HCT116 (cell line): ENCODE data around the gene SLC25A21. TPM values are rescaled to one million over a fixed set of nuclear protein-coding genes. Genes with fewer than 3 reads are reported as not detected.

Experiments used
- ATAC-seq: fragments of 200-7000 bp; cut with Tn5 transposase; 2 replicates; pipeline ENCODE4 v1.9.1; 2020; ENCODE audit warnings: mild to moderate bottlenecking, moderate library complexity
- BruUV-seq: library from RNA; stranded (reverse); fragments of 400-500 nt; replicated peaks from 2 replicates; lab custom pipeline; 2021; lab: Mats Ljungman, UMichigan
- CTCF ChIA-PET: fragments of 300-600 bp; sonication (Branson Sonifier 250); formaldehyde crosslinking; loops from one replicate; lab custom pipeline; 2021; ENCODE audit warnings: antibody characterized with exemption; lab: Charles Lee
- POLR2A ChIA-PET: fragments of 300-600, 350-600 bp; sonication (Branson Sonifier 250); formaldehyde crosslinking; loops from one replicate; lab custom pipeline; 2021; ENCODE audit warnings: antibody characterized with exemption; lab: Charles Lee
- RAD21 ChIA-PET, 2 experiments: fragments of 300-600 bp; sonication (Branson Sonifier 250); formaldehyde crosslinking; loops; one replicate each; lab custom pipeline; 2023; ENCODE audit warnings: low total read pairs in 2 of 2; ENCODE audit not compliant: uncharacterized antibody in 2 of 2, unreplicated experiment in 2 of 2, low non-redundant PET in 1 of 2; lab: Charles Lee
- DNase-seq: peaks from one replicate; pipeline ENCODE4 v3.0.0-alpha.2; 2010; ENCODE audit warnings: low read depth, low spot score
- H2AFZ ChIP-seq: fragments of 200-600 bp; shearing (Covaris generic), sonication (generic); 2 replicates; pipeline ENCODE4 v1.6.1; 2017; ENCODE audit warnings: low read depth, mixed run types, mixed read lengths, antibody characterized with exemption, low read length; ENCODE audit not compliant: poor library complexity, severe bottlenecking
- H3K27ac ChIP-seq: 2 replicates; pipeline ENCODE4 v1.5.1; 2012; ENCODE audit warnings: low read depth, low read length
- H3K27me3 ChIP-seq: fragments of 200-600 bp; sonication (generic); 2 replicates; pipeline ENCODE4 v1.6.1; 2016; ENCODE audit warnings: mixed run types, low read length, mixed read lengths; ENCODE audit not compliant: insufficient read depth
- H3K36me3 ChIP-seq, 2 experiments: fragments of 200-500 bp in 1 of 2; fragments of 200-600 bp in 1 of 2; sonication (Bioruptor generic) in 1 of 2; sonication (generic) in 1 of 2; 2 replicates each; pipeline versions ENCODE4 v1.5.1 to v1.6.1; 2014 to 2016; ENCODE audit warnings: low read length in 2 of 2, inconsistent platforms in 1 of 2, mixed read lengths in 1 of 2, mixed run types in 1 of 2; ENCODE audit not compliant: insufficient read depth in 2 of 2, control insufficient read depth in 1 of 2
- H3K4me1 ChIP-seq, 2 experiments: fragments of 200-600 bp in 1 of 2; sonication (generic) in 1 of 2; 2 replicates each; pipeline versions ENCODE4 v1.5.1 to v1.6.1; 2012 to 2017; ENCODE audit warnings: low read length in 2 of 2, inconsistent platforms in 1 of 2, mild to moderate bottlenecking in 1 of 2, mixed read lengths in 1 of 2, mixed run types in 1 of 2, moderate library complexity in 1 of 2; ENCODE audit not compliant: insufficient read depth in 2 of 2, control insufficient read depth in 1 of 2
- H3K4me2 ChIP-seq: fragments of 200-600 bp; sonication (generic); 2 replicates; pipeline ENCODE4 v1.6.1; 2017; ENCODE audit warnings: mixed run types, low read length, mixed read lengths
- H3K4me3 ChIP-seq, 2 experiments: fragments of 200-600 bp in 1 of 2; sonication (generic) in 1 of 2; replicated peaks in 1 of 2; 2 replicates each; pipeline ENCODE4 v1.5.1; 2011 to 2016; ENCODE audit warnings: low read length in 2 of 2, control low read depth in 1 of 2, low read depth in 1 of 2, mild to moderate bottlenecking in 1 of 2, mixed read lengths in 1 of 2, mixed run types in 1 of 2
- H3K79me2 ChIP-seq: fragments of 200-600 bp; sonication (generic); 2 replicates; pipeline ENCODE4 v1.6.1; 2017; ENCODE audit warnings: mild to moderate bottlenecking, mixed run types, low read length, moderate library complexity, mixed read lengths; ENCODE audit not compliant: insufficient read depth
- H3K9ac ChIP-seq: fragments of 200-600 bp; sonication (generic); 2 replicates; pipeline ENCODE4 v1.6.1; 2016; ENCODE audit warnings: low read length, mixed read lengths
- H3K9me2 ChIP-seq: fragments of 200-600 bp; sonication (generic), shearing (Covaris generic); 2 replicates; pipeline ENCODE4 v1.6.1; 2017; ENCODE audit warnings: mixed run types, mild to moderate bottlenecking, moderate library complexity; ENCODE audit not compliant: insufficient read depth
- H3K9me3 ChIP-seq, 2 experiments: fragments of 200-500 bp in 1 of 2; fragments of 200-600 bp in 1 of 2; sonication (Bioruptor generic) in 1 of 2; sonication (generic) in 1 of 2; 2 replicates each; pipeline ENCODE4 v1.6.1; 2014 to 2017; ENCODE audit warnings: low read length in 2 of 2, mixed read lengths in 2 of 2, inconsistent platforms in 1 of 2, low read depth in 1 of 2, mild to moderate bottlenecking in 1 of 2, mixed run types in 1 of 2, moderate library complexity in 1 of 2; ENCODE audit not compliant: control insufficient read depth in 1 of 2, insufficient read depth in 1 of 2
- H4K20me1 ChIP-seq: fragments of 200-600 bp; sonication (generic), shearing (Covaris generic); 2 replicates; pipeline ENCODE4 v1.6.1; 2017; ENCODE audit warnings: mixed run types, mild to moderate bottlenecking, moderate library complexity; ENCODE audit not compliant: insufficient read depth
- EGR1 ChIP-seq: IDR thresholded peaks from 2 replicates; pipeline ENCODE4 v1.6.1; 2012; ENCODE audit warnings: low read depth
- ELF1 ChIP-seq: IDR thresholded peaks from 2 replicates; pipeline ENCODE4 v1.6.1; 2012; ENCODE audit warnings: low read depth, borderline replicate concordance
- EZH2phosphoT487 ChIP-seq: fragments of 200-600 bp; IDR thresholded peaks from 2 replicates; pipeline ENCODE4 v1.6.1; 2018; ENCODE audit warnings: antibody characterized with exemption, borderline replicate concordance
- POLR2A ChIP-seq: IDR thresholded peaks from 2 replicates; pipeline ENCODE4 v1.7.0; 2011; ENCODE audit warnings: borderline replicate concordance; ENCODE audit not compliant: insufficient read depth, insufficient read length; ENCODE audit errors: extremely low read depth
- RAD21 ChIP-seq: IDR thresholded peaks from 2 replicates; pipeline ENCODE4 v1.6.1; 2012; ENCODE audit warnings: low read depth, mild to moderate bottlenecking
- SRF ChIP-seq: IDR thresholded peaks from 2 replicates; pipeline ENCODE4 v1.6.1; 2012; ENCODE audit warnings: low read depth
- ZFX ChIP-seq: fragments of 450-650 bp; IDR thresholded peaks from 2 replicates; pipeline ENCODE4 v1.6.1; 2017
- intact Hi-C: fragments of 100-400 bp; cut with micrococcal nuclease; formaldehyde crosslinking; loops from 2 replicates; pipeline ENCODE4 v1.10.0; 2022
- total RNA-seq: library from RNA; stranded (reverse); gene quantifications from one replicate; pipeline ENCODE4 v1.2.1, GENCODE V29; 2021; ENCODE audit not compliant: unreplicated experiment
- TF ChIP-seq, protein P1 (sequence below), 3 experiments: fragments of 200-600 bp in 1 of 3; sonication (generic) in 1 of 3; IDR thresholded peaks in 2 of 3; conservative IDR thresholded peaks in 1 of 3; 2 replicates each; pipeline ENCODE4 v1.5.1; 2012 to 2017; ENCODE audit warnings: low read depth in 2 of 3, low read length in 2 of 3, antibody characterized with exemption in 1 of 3, borderline replicate concordance in 1 of 3, control low read depth in 1 of 3, mild to moderate bottlenecking in 1 of 3, mixed read lengths in 1 of 3, mixed run types in 1 of 3, moderate library complexity in 1 of 3; ENCODE audit not compliant: insufficient read depth in 1 of 3
- TF ChIP-seq, protein P2 (sequence below): IDR thresholded peaks from 2 replicates; pipeline ENCODE4 v1.6.1; 2011; ENCODE audit warnings: mild to moderate bottlenecking, low read length, moderate library complexity; ENCODE audit not compliant: insufficient replicate concordance; ENCODE audit errors: extremely low read depth
- TF ChIP-seq, protein P3 (sequence below): IDR thresholded peaks from 2 replicates; pipeline ENCODE4 v1.6.1; 2012; ENCODE audit warnings: low read depth

The SLC25A21 gene
- total RNA-seq, 1 experiment from 2014 or later = 3.5 TPM

DNA sequence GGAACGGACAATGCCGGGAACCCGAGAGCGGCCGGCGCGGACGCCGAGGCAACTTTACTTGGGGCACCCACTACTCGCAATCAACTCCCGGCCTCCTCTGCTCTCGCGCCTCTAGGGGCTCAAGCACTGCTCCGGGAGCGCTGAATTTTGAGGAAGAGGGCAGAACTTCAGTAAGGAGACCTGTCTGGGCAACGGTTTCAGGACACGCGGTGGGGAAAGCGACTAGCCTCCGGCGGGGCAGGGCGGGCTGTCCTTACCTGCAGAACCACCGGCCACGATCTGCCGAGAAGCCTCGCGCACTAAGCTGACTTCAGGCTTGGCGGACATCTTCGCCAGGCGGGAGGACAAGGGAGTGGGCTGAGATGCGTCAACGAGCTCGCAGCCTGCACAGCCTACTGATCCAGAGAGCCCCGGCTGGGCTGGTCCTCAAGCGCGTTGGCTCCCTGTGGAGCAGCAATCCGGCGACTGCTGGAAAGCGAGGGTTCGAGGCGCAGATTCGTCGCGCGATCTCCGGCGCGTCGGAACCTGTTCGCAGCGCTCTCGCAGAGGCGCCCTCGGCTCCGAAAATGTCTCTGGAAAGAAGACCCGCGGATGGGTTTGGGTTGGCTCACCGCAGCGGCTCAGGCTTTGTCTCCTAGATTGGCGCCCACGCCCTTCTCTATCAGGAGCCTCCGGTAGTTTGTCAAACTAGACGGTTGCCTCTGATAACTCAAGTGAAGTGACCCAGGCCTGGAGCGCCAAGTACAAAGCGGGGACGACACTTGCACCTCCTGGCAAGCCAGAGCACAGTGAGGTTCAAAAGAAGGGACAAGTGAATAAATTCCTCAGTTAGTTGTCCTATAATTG, at the start of gene SLC25A21 (continued):
- TF ChIP-seq, protein P1, sequence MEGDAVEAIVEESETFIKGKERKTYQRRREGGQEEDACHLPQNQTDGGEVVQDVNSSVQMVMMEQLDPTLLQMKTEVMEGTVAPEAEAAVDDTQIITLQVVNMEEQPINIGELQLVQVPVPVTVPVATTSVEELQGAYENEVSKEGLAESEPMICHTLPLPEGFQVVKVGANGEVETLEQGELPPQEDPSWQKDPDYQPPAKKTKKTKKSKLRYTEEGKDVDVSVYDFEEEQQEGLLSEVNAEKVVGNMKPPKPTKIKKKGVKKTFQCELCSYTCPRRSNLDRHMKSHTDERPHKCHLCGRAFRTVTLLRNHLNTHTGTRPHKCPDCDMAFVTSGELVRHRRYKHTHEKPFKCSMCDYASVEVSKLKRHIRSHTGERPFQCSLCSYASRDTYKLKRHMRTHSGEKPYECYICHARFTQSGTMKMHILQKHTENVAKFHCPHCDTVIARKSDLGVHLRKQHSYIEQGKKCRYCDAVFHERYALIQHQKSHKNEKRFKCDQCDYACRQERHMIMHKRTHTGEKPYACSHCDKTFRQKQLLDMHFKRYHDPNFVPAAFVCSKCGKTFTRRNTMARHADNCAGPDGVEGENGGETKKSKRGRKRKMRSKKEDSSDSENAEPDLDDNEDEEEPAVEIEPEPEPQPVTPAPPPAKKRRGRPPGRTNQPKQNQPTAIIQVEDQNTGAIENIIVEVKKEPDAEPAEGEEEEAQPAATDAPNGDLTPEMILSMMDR (IDR thresholded peaks at IDR 0.05 in 2 of 3, conservative IDR thresholded peaks at IDR 0.05 in 1 of 3; ENCODE audit: borderline replicate concordance in 1 of 3, insufficient read depth in 1 of 3, low read depth in 2 of 3, low read length in 2 of 3) = 0 out of 6 replicates have a peak, but pooled peaks of 1 of the 3 experiments have one; percentile 8
- TF ChIP-seq RAD21 = no peak
- TF ChIP-seq, all 23 proteins: peak for 9

DNA sequence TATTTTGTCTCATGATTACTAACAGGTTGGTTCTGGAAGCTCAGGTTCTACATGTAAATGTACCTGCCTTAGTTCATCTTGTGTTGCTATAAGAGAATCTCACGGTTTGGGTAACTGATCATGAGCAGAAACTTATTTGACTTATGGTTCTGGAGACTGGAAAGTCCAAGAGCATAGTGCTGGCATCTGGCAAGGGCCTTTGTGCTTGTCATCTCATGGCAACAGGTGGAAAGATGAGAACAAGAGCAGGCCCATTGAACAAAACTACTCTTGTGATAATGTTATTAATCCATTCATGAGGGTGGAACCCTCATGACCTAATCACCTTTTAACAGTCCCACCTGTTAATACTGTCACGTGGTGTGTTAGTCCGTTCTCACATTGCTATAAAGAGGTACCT, 48.7 kb upstream of the SLC25A21 start:
- Histone ChIP-seq H3K9ac (no peak overlapping the region), H3K36me3 (no peaks in the 10 kb centered on the region), H3K4me1 (peaks cover 0 to 2% of the 10 kb centered on the region in 2 experiments; a peak in 2 of 4 replicates), H3K9me3 (peaks cover 0 to 6% of the 10 kb centered on the region in 2 experiments; a peak in 1 of 4 replicates), H2AFZ (no peak overlapping the region), H3K4me3 (no peak overlapping the region), H3K79me2 (no peaks in the 10 kb centered on the region), H3K4me2 (no peak overlapping the region), H3K27me3 (no peaks in the 10 kb centered on the region), H3K9me2 (no peaks in the 10 kb centered on the region), H4K20me1 (no peaks in the 10 kb centered on the region), H3K27ac (no peak overlapping the region)
- ATAC-seq = no peak
- ChIA-PET POLR2A (no interaction called here), CTCF (interaction anchor here (3.9 kb wide), 1 partner anchor 10 kb away, joined by 31 read pairs; no protein-coding TSS in a partner anchor), RAD21 (no interaction called here)
- BruUV-seq = no TSS peak
- TF ChIP-seq ELF1 (no peak), SRF (no peak), ZFX (no peak), EZH2phosphoT487 (no peak), EGR1 (no peak), POLR2A (no peak)
- TF ChIP-seq, protein P2, sequence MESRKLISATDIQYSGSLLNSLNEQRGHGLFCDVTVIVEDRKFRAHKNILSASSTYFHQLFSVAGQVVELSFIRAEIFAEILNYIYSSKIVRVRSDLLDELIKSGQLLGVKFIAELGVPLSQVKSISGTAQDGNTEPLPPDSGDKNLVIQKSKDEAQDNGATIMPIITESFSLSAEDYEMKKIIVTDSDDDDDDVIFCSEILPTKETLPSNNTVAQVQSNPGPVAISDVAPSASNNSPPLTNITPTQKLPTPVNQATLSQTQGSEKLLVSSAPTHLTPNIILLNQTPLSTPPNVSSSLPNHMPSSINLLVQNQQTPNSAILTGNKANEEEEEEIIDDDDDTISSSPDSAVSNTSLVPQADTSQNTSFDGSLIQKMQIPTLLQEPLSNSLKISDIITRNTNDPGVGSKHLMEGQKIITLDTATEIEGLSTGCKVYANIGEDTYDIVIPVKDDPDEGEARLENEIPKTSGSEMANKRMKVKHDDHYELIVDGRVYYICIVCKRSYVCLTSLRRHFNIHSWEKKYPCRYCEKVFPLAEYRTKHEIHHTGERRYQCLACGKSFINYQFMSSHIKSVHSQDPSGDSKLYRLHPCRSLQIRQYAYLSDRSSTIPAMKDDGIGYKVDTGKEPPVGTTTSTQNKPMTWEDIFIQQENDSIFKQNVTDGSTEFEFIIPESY = no peak
- TF ChIP-seq, protein P3, sequence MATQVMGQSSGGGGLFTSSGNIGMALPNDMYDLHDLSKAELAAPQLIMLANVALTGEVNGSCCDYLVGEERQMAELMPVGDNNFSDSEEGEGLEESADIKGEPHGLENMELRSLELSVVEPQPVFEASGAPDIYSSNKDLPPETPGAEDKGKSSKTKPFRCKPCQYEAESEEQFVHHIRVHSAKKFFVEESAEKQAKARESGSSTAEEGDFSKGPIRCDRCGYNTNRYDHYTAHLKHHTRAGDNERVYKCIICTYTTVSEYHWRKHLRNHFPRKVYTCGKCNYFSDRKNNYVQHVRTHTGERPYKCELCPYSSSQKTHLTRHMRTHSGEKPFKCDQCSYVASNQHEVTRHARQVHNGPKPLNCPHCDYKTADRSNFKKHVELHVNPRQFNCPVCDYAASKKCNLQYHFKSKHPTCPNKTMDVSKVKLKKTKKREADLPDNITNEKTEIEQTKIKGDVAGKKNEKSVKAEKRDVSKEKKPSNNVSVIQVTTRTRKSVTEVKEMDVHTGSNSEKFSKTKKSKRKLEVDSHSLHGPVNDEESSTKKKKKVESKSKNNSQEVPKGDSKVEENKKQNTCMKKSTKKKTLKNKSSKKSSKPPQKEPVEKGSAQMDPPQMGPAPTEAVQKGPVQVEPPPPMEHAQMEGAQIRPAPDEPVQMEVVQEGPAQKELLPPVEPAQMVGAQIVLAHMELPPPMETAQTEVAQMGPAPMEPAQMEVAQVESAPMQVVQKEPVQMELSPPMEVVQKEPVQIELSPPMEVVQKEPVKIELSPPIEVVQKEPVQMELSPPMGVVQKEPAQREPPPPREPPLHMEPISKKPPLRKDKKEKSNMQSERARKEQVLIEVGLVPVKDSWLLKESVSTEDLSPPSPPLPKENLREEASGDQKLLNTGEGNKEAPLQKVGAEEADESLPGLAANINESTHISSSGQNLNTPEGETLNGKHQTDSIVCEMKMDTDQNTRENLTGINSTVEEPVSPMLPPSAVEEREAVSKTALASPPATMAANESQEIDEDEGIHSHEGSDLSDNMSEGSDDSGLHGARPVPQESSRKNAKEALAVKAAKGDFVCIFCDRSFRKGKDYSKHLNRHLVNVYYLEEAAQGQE = no peak
- intact Hi-C loops = no loop called here
- DNase-seq = no peak
